Neural cell (in vitro differentiated cells): ENCODE measurements around the gene CHD9NB. TPM values are rescaled to one million over a fixed set of nuclear protein-coding genes. Genes with fewer than 3 reads are reported as not detected.
"Not testable (repeated sequence)": the region's sequence is repeated elsewhere in the genome, so short reads cannot be mapped to it uniquely, and the experiment has no call there.

ENCODE experiments used
- H2AFZ ChIP-seq: fragments of 200-600, 300-800 bp; sonication (generic), shearing (Covaris generic); 2 replicates; pipeline ENCODE4 v1.6.0; 2014; ENCODE audit warnings: low read depth, mild to moderate bottlenecking, antibody characterized with exemption, low read length, moderate library complexity
- H3F3A ChIP-seq: fragments of 200-600 bp; shearing (Covaris generic); 2 replicates; pipeline ENCODE4 v1.6.1; 2016; ENCODE audit warnings: mild to moderate bottlenecking, moderate library complexity, mixed read lengths, antibody characterized with exemption, low read length; ENCODE audit not compliant: insufficient read depth, poor library complexity, severe bottlenecking
- H3K27ac ChIP-seq: fragments of 200-600, 300-800 bp; sonication (generic), shearing (Covaris generic); 2 replicates; pipeline ENCODE4 v1.5.1; 2014; ENCODE audit warnings: mild to moderate bottlenecking, low read length, moderate library complexity
- H3K27me3 ChIP-seq: fragments of 300-800, 200-600 bp; sonication (generic), shearing (Covaris generic); 2 replicates; pipeline ENCODE4 v1.6.0; 2014; ENCODE audit warnings: mild to moderate bottlenecking, low read depth, low read length, moderate library complexity; ENCODE audit not compliant: insufficient read depth
- H3K36me3 ChIP-seq: fragments of 300-800, 200-600 bp; sonication (generic), shearing (Covaris generic); 2 replicates; pipeline ENCODE4 v1.5.1; 2014; ENCODE audit warnings: mild to moderate bottlenecking, antibody characterized with exemption, low read length, moderate library complexity; ENCODE audit not compliant: insufficient read depth
- H3K4me2 ChIP-seq: fragments of 300-800, 200-600 bp; sonication (generic), shearing (Covaris generic); 2 replicates; pipeline ENCODE4 v1.6.0; 2014; ENCODE audit warnings: mild to moderate bottlenecking, low read length
- H3K4me3 ChIP-seq: fragments of 300-800, 200-600 bp; sonication (generic), shearing (Covaris generic); 2 replicates; pipeline ENCODE4 v1.5.1; 2014; ENCODE audit warnings: mild to moderate bottlenecking, low read length, moderate library complexity
- H3K79me2 ChIP-seq: fragments of 200-600 bp; shearing (Covaris generic); replicated peaks from 2 replicates; pipeline ENCODE4 v1.6.0; 2014; ENCODE audit warnings: mild to moderate bottlenecking, low read length, moderate library complexity; ENCODE audit not compliant: insufficient read depth
- H3K9ac ChIP-seq: fragments of 300-800, 200-600 bp; sonication (generic), shearing (Covaris generic); 2 replicates; pipeline ENCODE4 v1.6.1; 2016; ENCODE audit warnings: mild to moderate bottlenecking, low read length, mixed read lengths
- H3K9me2 ChIP-seq: fragments of 200-600 bp; shearing (Covaris generic); 2 replicates; pipeline ENCODE4 v1.6.1; 2016; ENCODE audit warnings: mild to moderate bottlenecking, low read length, mixed read lengths; ENCODE audit not compliant: insufficient read depth
- H3K9me3 ChIP-seq: fragments of 200-600, 300-800 bp; sonication (generic), shearing (Covaris generic); 2 replicates; pipeline ENCODE4 v1.6.1; 2016; ENCODE audit warnings: mild to moderate bottlenecking, mixed run types, low read length, moderate library complexity, mixed read lengths
- H4K20me1 ChIP-seq: fragments of 200-600 bp; shearing (Covaris generic); 2 replicates; pipeline ENCODE4 v1.6.1; 2016; ENCODE audit warnings: mild to moderate bottlenecking, mixed run types; ENCODE audit not compliant: insufficient read depth
- CTCF ChIP-seq: fragments of 450-650 bp; IDR thresholded peaks from 2 replicates; pipeline ENCODE4 v1.5.1; 2014; ENCODE audit warnings: antibody characterized with exemption, mild to moderate bottlenecking, moderate library complexity; ENCODE audit not compliant: poor library complexity, severe bottlenecking
- EP300 ChIP-seq: fragments of 450-650 bp; conservative IDR thresholded peaks from 2 replicates; pipeline ENCODE4 v1.6.1; 2014; ENCODE audit warnings: antibody characterized with exemption, mild to moderate bottlenecking, moderate library complexity; ENCODE audit not compliant: poor library complexity, severe bottlenecking
- EZH2 ChIP-seq: fragments of 200-600, 300-800 bp; shearing (Covaris generic), sonication (generic); IDR thresholded peaks from 2 replicates; pipeline ENCODE4 v1.6.1; 2014; ENCODE audit warnings: antibody characterized with exemption, low read length, borderline replicate concordance, mild to moderate bottlenecking; ENCODE audit not compliant: insufficient read depth, poor library complexity, severe bottlenecking
- MXI1 ChIP-seq: fragments of 450-650 bp; conservative IDR thresholded peaks from 2 replicates; pipeline ENCODE4 v1.6.1; 2014; ENCODE audit warnings: antibody characterized with exemption, mild to moderate bottlenecking; ENCODE audit not compliant: poor library complexity, severe bottlenecking
- POLR2AphosphoS5 ChIP-seq: IDR thresholded peaks from 2 replicates; pipeline ENCODE4 v1.6.1; 2012
- RAD21 ChIP-seq: fragments of 450-650 bp; conservative IDR thresholded peaks from 2 replicates; pipeline ENCODE4 v1.6.1; 2014; ENCODE audit warnings: antibody characterized with exemption, mild to moderate bottlenecking, moderate library complexity
- REST ChIP-seq: IDR thresholded peaks from 2 replicates; pipeline ENCODE4 v1.6.1; 2012; ENCODE audit warnings: borderline replicate concordance
- SMC3 ChIP-seq: fragments of 450-650 bp; conservative IDR thresholded peaks from 2 replicates; pipeline ENCODE4 v1.6.1; 2014; ENCODE audit warnings: antibody characterized with exemption, mild to moderate bottlenecking, moderate library complexity; ENCODE audit not compliant: poor library complexity
- TAF1 ChIP-seq: IDR thresholded peaks from 2 replicates; pipeline ENCODE4 v1.6.1; 2012; ENCODE audit warnings: low read depth
- polyA plus RNA-seq: library from polyadenylated mRNA; depleted of rRNA; stranded (reverse); fragments of >200 nt; gene quantifications from 2 replicates; pipeline ENCODE4 v1.2.3, GENCODE V29; 2014

The CHD9NB gene
- polyA plus RNA-seq, 1 donor from 2014 or later = 0.17 TPM

- Histone ChIP-seq H3K27ac (no peak overlapping the region), H3K9me3 (no peaks in the 10 kb centered on the region), H3F3A (no peaks in the 10 kb centered on the region), H3K9ac (no peak overlapping the region), H4K20me1 (no peaks in the 10 kb centered on the region), H2AFZ (no peak overlapping the region), H3K79me2 (no peaks in the 10 kb centered on the region), H3K4me3 (no peak overlapping the region), H3K9me2 (no peaks in the 10 kb centered on the region), H3K36me3 (no peaks in the 10 kb centered on the region), H3K4me2 (no peak overlapping the region), H3K27me3 (no peaks in the 10 kb centered on the region)
- no peak for TF ChIP-seq SMC3
- TF ChIP-seq REST = no peak
- no peak for TF ChIP-seq EP300
- no peak for TF ChIP-seq CTCF
- TF ChIP-seq MXI1 = no peak
- TF ChIP-seq POLR2AphosphoS5 = no peak
- no peak for TF ChIP-seq EZH2
- TF ChIP-seq RAD21 = no peak
These were observed 11.9 kb downstream of the CHD9NB start for GRCh38 chr16:53040788-53041187.

- H3K27me3 ChIP-seq, H3K9me3 ChIP-seq, H3F3A ChIP-seq, H3K9me2 ChIP-seq, H3K4me3 ChIP-seq, H3K4me2 ChIP-seq, H3K9ac ChIP-seq, H3K36me3 ChIP-seq, H3K27ac ChIP-seq, H3K79me2 ChIP-seq, H4K20me1 ChIP-seq, H2AFZ ChIP-seq: not testable (repeated sequence)
These were observed 16.0 kb downstream of the CHD9NB start for GRCh38 chr16:53036711-53037110.

GRCh38 chr16:53036066-53036465 is 16.6 kb downstream of the CHD9NB start:
- Histone ChIP-seq H4K20me1 (no peaks in the 10 kb centered on the region), H2AFZ (no peak overlapping the region), H3K79me2 (no peaks in the 10 kb centered on the region), H3K27ac (no peak overlapping the region), H3K9me2 (no peaks in the 10 kb centered on the region), H3K36me3 (no peaks in the 10 kb centered on the region), H3K4me2 (no peak overlapping the region), H3F3A (no peaks in the 10 kb centered on the region), H3K4me3 (no peak overlapping the region), H3K27me3 (no peaks in the 10 kb centered on the region), H3K9me3 (no peaks in the 10 kb centered on the region), H3K9ac (no peak overlapping the region)
- TF ChIP-seq CTCF = no peak
- TF ChIP-seq EP300 = no peak
- no peak for TF ChIP-seq POLR2AphosphoS5
- TF ChIP-seq REST = no peak
- TF ChIP-seq MXI1 = no peak
- no peak for TF ChIP-seq TAF1
- no peak for TF ChIP-seq EZH2
- TF ChIP-seq RAD21 = no peak
